Spleen (tissue), 11 donors: ENCODE measurements around the gene TMEM169. TPM values are rescaled to one million over a fixed set of nuclear protein-coding genes. Genes with fewer than 3 reads are reported as not detected.

ENCODE experiments used
- DNase-seq: peaks from one replicate; pipeline ENCODE4 v3.0.0-alpha.2; 2020
- H3K27ac ChIP-seq, 8 donors: fragments of 200-600 bp; sonication (generic) in 7 of 8; 1 replicate in 4 of 8; 2 replicates in 4 of 8; pipeline versions ENCODE4 v1.5.0 to v1.8.0; 2016 to 2021; ENCODE audit warnings: inconsistent platforms in 4 of 8, mild to moderate bottlenecking in 4 of 8, moderate library complexity in 1 of 8
- H3K27me3 ChIP-seq, 7 donors: fragments of 200-600 bp; sonication (generic) in 6 of 7; replicated peaks in 1 of 7; 1 replicate in 4 of 7; 2 replicates in 3 of 7; pipeline versions ENCODE4 v1.5.0 to v1.8.0; 2016 to 2021; ENCODE audit warnings: inconsistent platforms in 3 of 7, mild to moderate bottlenecking in 1 of 7
- H3K36me3 ChIP-seq, 6 donors: fragments of 200-600 bp; sonication (generic) in 5 of 6; 1 replicate in 4 of 6; 2 replicates in 2 of 6; pipeline versions ENCODE4 v1.5.0 to v1.8.0; 2016 to 2021; ENCODE audit warnings: inconsistent platforms in 2 of 6
- H3K4me1 ChIP-seq, 6 donors: fragments of 200-600 bp; sonication (generic) in 5 of 6; 1 replicate in 3 of 6; 2 replicates in 3 of 6; pipeline versions ENCODE4 v1.5.0 to v1.8.0; 2016 to 2021; ENCODE audit warnings: inconsistent platforms in 3 of 6
- H3K4me3 ChIP-seq, 8 donors: fragments of 200-600 bp; sonication (generic) in 7 of 8; 1 replicate in 4 of 8; 2 replicates in 4 of 8; pipeline versions ENCODE4 v1.5.0 to v1.8.0; 2016 to 2021; ENCODE audit warnings: inconsistent platforms in 4 of 8, mild to moderate bottlenecking in 4 of 8, moderate library complexity in 2 of 8
- H3K9me3 ChIP-seq, 8 donors: fragments of 200-600 bp; sonication (generic) in 7 of 8; 1 replicate in 4 of 8; 2 replicates in 4 of 8; pipeline versions ENCODE4 v1.5.0 to v1.8.0; 2016 to 2021; ENCODE audit warnings: inconsistent platforms in 4 of 8
- POLR2A ChIP-seq, 3 donors: fragments of 450-650 bp; IDR thresholded peaks; one replicate each; pipeline ENCODE4 v1.5.1; 2017; ENCODE audit warnings: antibody characterized with exemption in 3 of 3, mild to moderate bottlenecking in 1 of 3
- POLR2AphosphoS5 ChIP-seq, 3 donors: sonication (generic); formaldehyde crosslinking; IDR thresholded peaks; one replicate each; pipeline ENCODE4 v1.5.1; 2017; ENCODE audit warnings: antibody characterized with exemption in 3 of 3
- WGBS, 5 donors: extraction: QIAGEN DNeasy Blood & Tissue Kit in 3 of 5; methylation state at CpG; one replicate each; pipeline versions ENCODE4 v1.1.5 to v1.1.7; 2013 to 2018; 5-methylcytosine and 5-hydroxymethylcytosine counted together
- intact Hi-C: fragments of 100-400 bp; cut with DNase I; formaldehyde crosslinking; loops from one replicate; pipeline ENCODE4 v1.15.0; 2023; ENCODE audit warnings: low total_unique reads
- polyA plus RNA-seq, 3 donors: library from polyadenylated mRNA; stranded (reverse); fragments of 200-250 nt; gene quantifications; one replicate each; pipeline ENCODE4 v1.2.1, GENCODE V29; 2013
- total RNA-seq, 7 donors: library from RNA; depleted of rRNA in 3 of 7; stranded (reverse); fragments of >200 nt in 3 of 7; fragmentation: NEBNext Ultra II Directional in 4 of 7; extraction: Animal tissue kit (Norgen Biotek cat#: 25700) in 4 of 7; gene quantifications; one replicate each; pipeline versions ENCODE4 v1.1.0 to v1.2.1, GENCODE V29; 2016 to 2021
- TF ChIP-seq, protein P1 (sequence below), 11 experiments: fragments of 200-600 bp in 7 of 11; fragments of 450-650 bp in 4 of 11; sonication (generic) in 4 of 11; IDR thresholded peaks in 8 of 11; conservative IDR thresholded peaks in 3 of 11; 1 replicate in 7 of 11; 2 replicates in 4 of 11; pipeline versions ENCODE4 v1.4.0 to v1.8.0; 2016 to 2021; ENCODE audit warnings: antibody characterized with exemption in 11 of 11, inconsistent platforms in 4 of 11, mild to moderate bottlenecking in 1 of 11
- donor health status: healthy with polysubstance abuse.
- donor health status: DM: no; HTN: no; CAD: no; lungs with moderate emphysema.
- donor health status: DM: no; HTN: no; CAD: no.
- donor health status: Bipolar disorder and iron deficiency.
- donor health status: healthy.
- donor health status: DM: no; HTN: no; CAD: no.
- donor health status: DM: yes; HTN: yes; CAD: no.

Gene TMEM169
- total and polyA plus RNA-seq, 10 donors, result 0.19 to 1.3 (median 0.83) TPM

DNA sequence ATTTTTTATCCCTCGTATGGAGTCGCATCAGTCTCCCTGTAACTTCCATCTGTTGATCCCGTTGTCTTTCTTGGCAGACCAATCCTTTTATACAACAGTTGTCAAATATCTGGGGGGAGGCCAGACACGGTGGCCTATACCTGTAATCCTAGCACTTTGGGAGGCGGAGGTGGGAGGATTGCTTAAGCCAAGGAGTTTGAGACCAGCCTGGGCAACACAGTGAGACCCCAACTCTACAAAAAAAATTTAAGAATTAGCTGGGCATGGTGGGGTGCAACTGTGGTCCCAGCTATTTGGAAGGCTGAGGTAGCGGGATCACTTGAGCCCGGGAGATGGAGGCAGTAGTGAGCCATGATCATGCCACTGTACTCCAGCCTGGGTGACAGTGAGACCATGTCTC is 29.4 kb downstream of the TMEM169 start:
- Histone ChIP-seq H3K27ac (no peak overlapping the region), H3K4me3 (no peak overlapping the region), H3K27me3 (no peaks in the 10 kb centered on the region), H3K36me3 (peaks cover 0 to 51% (median 37%) of the 10 kb centered on the region in 6 donors), H3K4me1 (peaks cover 28 to 70% (median 62%) of the 10 kb centered on the region in 6 donors), H3K9me3 (no peaks in the 10 kb centered on the region)
- 82 to 97% (median 90%) methylated on average over 7 of the region's 7 CpGs for WGBS, 5 donors
- TF ChIP-seq POLR2AphosphoS5 (IDR thresholded peaks at IDR 0.05) (no peak), POLR2A (IDR thresholded peaks at IDR 0.05) (no peak)
- TF ChIP-seq, protein P1, sequence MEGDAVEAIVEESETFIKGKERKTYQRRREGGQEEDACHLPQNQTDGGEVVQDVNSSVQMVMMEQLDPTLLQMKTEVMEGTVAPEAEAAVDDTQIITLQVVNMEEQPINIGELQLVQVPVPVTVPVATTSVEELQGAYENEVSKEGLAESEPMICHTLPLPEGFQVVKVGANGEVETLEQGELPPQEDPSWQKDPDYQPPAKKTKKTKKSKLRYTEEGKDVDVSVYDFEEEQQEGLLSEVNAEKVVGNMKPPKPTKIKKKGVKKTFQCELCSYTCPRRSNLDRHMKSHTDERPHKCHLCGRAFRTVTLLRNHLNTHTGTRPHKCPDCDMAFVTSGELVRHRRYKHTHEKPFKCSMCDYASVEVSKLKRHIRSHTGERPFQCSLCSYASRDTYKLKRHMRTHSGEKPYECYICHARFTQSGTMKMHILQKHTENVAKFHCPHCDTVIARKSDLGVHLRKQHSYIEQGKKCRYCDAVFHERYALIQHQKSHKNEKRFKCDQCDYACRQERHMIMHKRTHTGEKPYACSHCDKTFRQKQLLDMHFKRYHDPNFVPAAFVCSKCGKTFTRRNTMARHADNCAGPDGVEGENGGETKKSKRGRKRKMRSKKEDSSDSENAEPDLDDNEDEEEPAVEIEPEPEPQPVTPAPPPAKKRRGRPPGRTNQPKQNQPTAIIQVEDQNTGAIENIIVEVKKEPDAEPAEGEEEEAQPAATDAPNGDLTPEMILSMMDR (IDR thresholded peaks at IDR 0.05 in 8 of 11, conservative IDR thresholded peaks at IDR 0.05 in 3 of 11), result no peak
- intact Hi-C loops, result no loop called here
- no peak for DNase-seq

DNA sequence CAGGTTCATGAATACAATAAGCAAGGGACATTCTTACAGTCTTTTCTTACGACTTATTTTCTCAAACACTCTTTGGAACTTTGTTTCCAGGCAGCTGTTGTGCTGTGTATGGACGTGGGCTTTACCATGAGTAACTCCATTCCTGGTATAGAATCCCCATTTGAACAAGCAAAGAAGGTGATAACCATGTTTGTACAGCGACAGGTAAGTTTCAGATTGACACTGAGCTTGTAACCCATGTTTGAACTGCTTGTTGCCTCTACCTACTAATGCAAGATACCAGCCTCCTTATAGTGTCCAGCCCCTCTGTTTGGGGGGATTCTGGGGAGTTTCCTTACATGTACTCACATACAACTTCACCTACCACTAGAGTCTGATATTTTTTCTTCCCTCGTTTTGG is 31.2 kb downstream of the TMEM169 start:
- H3K9me3 ChIP-seq, result no peaks in the 10 kb centered on the region
- no peak for TF ChIP-seq POLR2A (IDR thresholded peaks at IDR 0.05)
- intact Hi-C loops, result no loop called here
- DNase-seq, result no peak
- peaks cover 0 to 69% (median 47%) of the 10 kb centered on the region in 6 donors for H3K36me3 ChIP-seq
- WGBS, 5 donors, result 58 to 80% (median 74%) methylated on average over 4 of the region's 4 CpGs
- no peaks in the 10 kb centered on the region for H3K27me3 ChIP-seq
- H3K4me1 ChIP-seq, result peaks cover 45 to 88% (median 80%) of the 10 kb centered on the region in 6 donors
- no peak overlapping the region for H3K4me3 ChIP-seq
- peak overlapping the region in 2 of 8 donors; percentile 22 to 93 for H3K27ac ChIP-seq

DNA sequence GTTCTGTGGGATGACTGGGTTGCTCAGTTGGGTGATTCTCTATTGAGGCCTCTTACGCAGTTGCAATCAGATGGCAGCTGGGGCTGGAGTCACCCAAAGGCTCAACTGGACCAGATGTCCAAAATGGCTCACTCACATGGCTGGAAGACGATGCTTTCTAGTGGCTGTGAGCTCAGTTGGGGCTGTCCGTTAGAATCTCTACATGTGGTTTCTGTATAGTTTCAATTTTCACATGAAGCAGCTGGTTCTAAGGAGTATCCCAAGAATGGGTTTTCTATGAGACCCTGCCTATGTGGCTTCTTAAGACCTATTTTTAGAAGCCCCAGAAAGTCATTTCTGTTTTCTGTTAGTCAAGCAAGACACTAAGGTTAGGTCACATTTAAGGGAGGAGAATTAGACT is 31.9 kb downstream of the TMEM169 start:
- WGBS, 5 donors, result 64 to 80% (median 70%) methylated on average over 3 of the region's 3 CpGs
- Histone ChIP-seq H3K27me3 (no peaks in the 10 kb centered on the region), H3K4me1 (peaks cover 45 to 91% (median 83%) of the 10 kb centered on the region in 6 donors), H3K4me3 (no peak overlapping the region), H3K36me3 (peaks cover 0 to 75% (median 51%) of the 10 kb centered on the region in 6 donors), H3K27ac (peak overlapping the region in 4 of 8 donors; percentile 22 to 93 (median 87)), H3K9me3 (no peaks in the 10 kb centered on the region)
- intact Hi-C loops, result no loop called here
- no peak for DNase-seq
- TF ChIP-seq POLR2A (IDR thresholded peaks at IDR 0.05) (no peak), POLR2AphosphoS5 (IDR thresholded peaks at IDR 0.05) (no peak)
- TF ChIP-seq, protein P1 (IDR thresholded peaks at IDR 0.05 in 8 of 11, conservative IDR thresholded peaks at IDR 0.05 in 3 of 11), result no peak

DNA sequence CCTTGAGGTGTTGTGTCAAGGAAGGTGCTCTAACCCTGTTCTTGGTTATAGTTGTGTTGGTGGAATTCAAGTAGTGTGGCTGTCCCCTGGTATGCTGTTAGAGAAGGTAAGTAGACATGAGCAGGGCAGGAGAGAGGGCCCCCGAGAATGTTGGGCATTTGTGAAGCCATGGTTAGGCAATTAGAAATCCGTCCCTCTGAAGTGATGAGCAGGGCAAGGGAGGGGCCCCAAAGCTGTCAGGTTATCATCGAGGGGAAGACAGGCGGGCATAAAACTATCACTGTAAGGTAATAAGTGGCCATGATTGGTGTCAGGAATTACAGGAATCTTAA is 32.6 kb downstream of the TMEM169 start:
- no peak for DNase-seq
- intact Hi-C loops, result no loop called here
- 30 to 54% (median 41%) methylated on average over 4 of the region's 4 CpGs for WGBS, 5 donors
- Histone ChIP-seq H3K36me3 (peaks cover 0 to 83% (median 59%) of the 10 kb centered on the region in 6 donors), H3K4me1 (peaks cover 45 to 95% (median 83%) of the 10 kb centered on the region in 6 donors), H3K27ac (peak overlapping the region in 7 of 8 donors; percentile 78 to 93 (median 88)), H3K4me3 (peak overlapping the region in 1 of 8 donors; percentile 72), H3K9me3 (no peaks in the 10 kb centered on the region), H3K27me3 (no peaks in the 10 kb centered on the region)
- TF ChIP-seq, protein P1 (IDR thresholded peaks at IDR 0.05 in 8 of 11, conservative IDR thresholded peaks at IDR 0.05 in 3 of 11), result no peak
- TF ChIP-seq POLR2A (IDR thresholded peaks at IDR 0.05) (no peak), POLR2AphosphoS5 (IDR thresholded peaks at IDR 0.05) (no peak)
